MM.1S (cell line): Measurements from ENCODE around the gene PHLDB1.
"Not testable (repeated sequence)": the region's sequence is repeated elsewhere in the genome, so short reads cannot be mapped to it uniquely, and the experiment has no call there.

ENCODE experiments used
- DNase-seq: peaks from one replicate; pipeline ENCODE4 v3.0.0-alpha.2; 2015
- H2AFZ ChIP-seq: fragments of 300-600 bp; sonication (generic); 2 replicates; pipeline ENCODE4 v1.6.0; 2016; ENCODE audit warnings: antibody characterized with exemption, low read length
- H3F3A ChIP-seq: fragments of 300-600 bp; sonication (generic); 2 replicates; pipeline ENCODE4 v1.6.1; 2016; ENCODE audit warnings: mild to moderate bottlenecking, antibody characterized with exemption, low read length, moderate library complexity, mixed read lengths; ENCODE audit not compliant: insufficient read depth
- H3K27ac ChIP-seq: fragments of 300-600 bp; sonication (generic); 2 replicates; pipeline ENCODE4 v1.5.1; 2016; ENCODE audit warnings: mild to moderate bottlenecking, low read length
- H3K27me3 ChIP-seq: fragments of 300-600 bp; sonication (generic); replicated peaks from 2 replicates; pipeline ENCODE4 v1.6.0; 2016; ENCODE audit warnings: low read length; ENCODE audit not compliant: insufficient read depth
- H3K36me3 ChIP-seq: fragments of 300-600 bp; sonication (generic); replicated peaks from 2 replicates; pipeline ENCODE4 v1.6.1; 2016; ENCODE audit warnings: mild to moderate bottlenecking, low read length, mixed read lengths; ENCODE audit not compliant: insufficient read depth
- H3K4me1 ChIP-seq: fragments of 300-600 bp; sonication (generic); 2 replicates; pipeline ENCODE4 v1.6.1; 2016; ENCODE audit warnings: low read length, mixed read lengths
- H3K4me2 ChIP-seq: fragments of 300-600 bp; sonication (generic); 2 replicates; pipeline ENCODE4 v1.6.0; 2016; ENCODE audit warnings: low read depth, low read length
- H3K4me3 ChIP-seq: fragments of 300-600 bp; sonication (generic); 2 replicates; pipeline ENCODE4 v1.5.1; 2016; ENCODE audit warnings: low read length, mixed read lengths
- H3K79me2 ChIP-seq: fragments of 300-600 bp; sonication (generic); 2 replicates; pipeline ENCODE4 v1.6.1; 2016; ENCODE audit warnings: mixed run types, low read length, mixed read lengths
- H3K9ac ChIP-seq: fragments of 300-600 bp; sonication (generic); 2 replicates; pipeline ENCODE4 v1.6.1; 2016; ENCODE audit warnings: low read length, mixed read lengths
- H3K9me2 ChIP-seq: fragments of 300-600 bp; sonication (generic); replicated peaks from 2 replicates; pipeline ENCODE4 v1.6.1; 2016; ENCODE audit warnings: mild to moderate bottlenecking, low read length, mixed read lengths; ENCODE audit not compliant: insufficient read depth
- H3K9me3 ChIP-seq: fragments of 300-600 bp; sonication (generic); replicated peaks from 2 replicates; pipeline ENCODE4 v1.6.1; 2016; ENCODE audit warnings: mild to moderate bottlenecking, low read length, mixed read lengths; ENCODE audit not compliant: insufficient read depth
- H4K20me1 ChIP-seq: fragments of 300-600 bp; sonication (generic); 2 replicates; pipeline ENCODE4 v1.6.1; 2016; ENCODE audit warnings: mild to moderate bottlenecking, low read length, moderate library complexity, mixed read lengths; ENCODE audit not compliant: insufficient read depth
- CTCF ChIP-seq: fragments of 300-600 bp; sonication (generic); IDR thresholded peaks from 2 replicates; pipeline ENCODE4 v1.5.1; 2016; ENCODE audit warnings: antibody characterized with exemption, low read length, mixed read lengths
- EZH2 ChIP-seq: fragments of 300-600 bp; sonication (generic); optimal IDR thresholded peaks from 2 replicates; pipeline ENCODE3; 2017; ENCODE audit warnings: low read depth, mild to moderate bottlenecking, antibody characterized with exemption, low read length, mixed read lengths
- EZH2phosphoT487 ChIP-seq: fragments of 300-600 bp; sonication (generic); IDR thresholded peaks from 2 replicates; pipeline ENCODE4 v1.6.1; 2018; ENCODE audit warnings: antibody characterized with exemption, low read length

Gene PHLDB1

GRCh38 chr11:118569670-118570069 is 37.7 kb upstream of the PHLDB1 start:
- no peaks in the 10 kb centered on the region for H3K36me3 ChIP-seq
- no peak overlapping the region; the same call in 1 of the 2 replicates for H3K4me3 ChIP-seq
- H3F3A ChIP-seq: peaks cover 12% of the 10 kb centered on the region; the same call in 1 of the 2 replicates
- peak overlapping the region; percentile 17; the same call in 1 of the 2 replicates for H3K4me2 ChIP-seq
- H3K27ac ChIP-seq: no peak overlapping the region
- TF ChIP-seq CTCF (no peak), EZH2phosphoT487 (no peak), EZH2 (no peak)
- no peaks in the 10 kb centered on the region for H3K9me3 ChIP-seq
- no peaks in the 10 kb centered on the region for H3K27me3 ChIP-seq
- peaks cover 25% of the 10 kb centered on the region for H3K79me2 ChIP-seq
- H3K9me2 ChIP-seq: no peaks in the 10 kb centered on the region
- no peak overlapping the region for H2AFZ ChIP-seq
- peaks cover 10% of the 10 kb centered on the region; the same call in 1 of the 2 replicates for H3K4me1 ChIP-seq
- no peak overlapping the region for H3K9ac ChIP-seq
- DNase-seq: no peak
- peaks cover 8% of the 10 kb centered on the region; the same call in 1 of the 2 replicates for H4K20me1 ChIP-seq

DNA sequence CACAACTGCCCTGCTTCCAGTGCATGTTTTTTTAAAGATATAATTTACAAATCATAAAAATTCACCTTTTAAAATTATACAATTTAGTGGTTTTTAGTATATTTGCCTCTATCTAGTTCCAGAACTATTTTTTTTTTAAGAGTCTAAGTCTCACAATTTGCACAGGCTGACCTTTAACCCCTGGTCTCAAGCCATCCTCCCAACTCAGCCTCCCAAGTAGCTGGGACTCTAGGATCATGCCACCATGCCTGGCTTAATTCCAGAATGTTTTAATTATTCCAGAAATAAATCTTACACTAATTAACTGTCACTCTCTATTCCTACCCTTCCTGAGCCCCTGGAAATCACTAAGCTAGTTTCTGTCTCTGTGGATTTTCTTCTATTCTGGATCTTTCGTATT is 36.6 kb upstream of the PHLDB1 start:
- Histone ChIP-seq H3K4me2 (no peak overlapping the region), H3K9me2 (no peaks in the 10 kb centered on the region), H3K36me3 (no peaks in the 10 kb centered on the region), H3K9ac (no peak overlapping the region), H3K4me3 (no peak overlapping the region), H2AFZ (no peak overlapping the region), H3K9me3 (no peaks in the 10 kb centered on the region), H3K27ac (no peak overlapping the region), H3K79me2 (peaks cover 36% of the 10 kb centered on the region), H4K20me1 (peaks cover 17% of the 10 kb centered on the region), H3F3A (peaks cover 12% of the 10 kb centered on the region; the same call in 1 of the 2 replicates), H3K4me1 (peaks cover 10% of the 10 kb centered on the region; the same call in 1 of the 2 replicates), H3K27me3 (no peaks in the 10 kb centered on the region)
- no peak for DNase-seq
- TF ChIP-seq CTCF: no peak

- H3K4me3 ChIP-seq: peak overlapping the region; percentile 100
Observed at GRCh38 chr11:118571701-118572060, 35.7 kb upstream of the PHLDB1 start.

GRCh38 chr11:118572061-118572980 is 35.1 kb upstream of the PHLDB1 start, which contains the start of gene ARCN1:
Gene ARCN1, plus strand, starts transcription at chr11:118572409. Its CDS starts 139 bp downstream, at chr11:118572548.
- H3K4me2 ChIP-seq: peak within 1 kb of the TSS; percentile 91
- peak within 1 kb of the TSS; percentile 100 for H3K4me3 ChIP-seq
- no peaks in the 10 kb centered on the region for H3K27me3 ChIP-seq
- no peaks in the 10 kb centered on the region for H3K9me3 ChIP-seq
- H3K36me3 ChIP-seq: no peaks in the 10 kb centered on the region
- peak within 1 kb of the TSS; percentile 92 for H2AFZ ChIP-seq
- peak within 1 kb of the TSS; percentile 99 for H3K9ac ChIP-seq
- peaks cover 51% of the 10 kb centered on the region for H3K79me2 ChIP-seq
- H4K20me1 ChIP-seq: peaks cover 30% of the 10 kb centered on the region
- peaks cover 10% of the 10 kb centered on the region; the same call in 1 of the 2 replicates for H3K4me1 ChIP-seq
- peak within 1 kb of the TSS; percentile 78 for H3K27ac ChIP-seq
- H3K9me2 ChIP-seq: no peaks in the 10 kb centered on the region
- peak; percentile 77 for DNase-seq
- TF ChIP-seq EZH2phosphoT487: no peak
- no peak for TF ChIP-seq EZH2
- no peak for TF ChIP-seq CTCF
- peaks cover 12% of the 10 kb centered on the region; the same call in 1 of the 2 replicates for H3F3A ChIP-seq

More at GRCh38 chr11:118571701-118572060, 35.7 kb upstream of the PHLDB1 start:
- Histone ChIP-seq H3K4me1 (peaks cover 10% of the 10 kb centered on the region; the same call in 1 of the 2 replicates), H3F3A (peaks cover 12% of the 10 kb centered on the region; the same call in 1 of the 2 replicates), H3K79me2 (peaks cover 45% of the 10 kb centered on the region), H3K9ac (peak overlapping the region; percentile 41; the same call in 1 of the 2 replicates), H3K4me2 (peak overlapping the region; percentile 84), H2AFZ (peak overlapping the region; percentile 88), H3K27ac (peak overlapping the region; percentile 23; the same call in 1 of the 2 replicates), H4K20me1 (peaks cover 26% of the 10 kb centered on the region)
- not testable (repeated sequence) for H3K9me3 ChIP-seq, H3K9me2 ChIP-seq, H3K27me3 ChIP-seq, H3K36me3 ChIP-seq
- peak; percentile 25 for DNase-seq
